CD4-positive, alpha-beta T cell (primary cell): ENCODE results near the gene EMP1. TPM values are rescaled to one million over a fixed set of nuclear protein-coding genes. Genes with fewer than 3 reads are reported as not detected.

Experiments
- ATAC-seq: fragments of 200-7000 bp; cut with Tn5 transposase; one replicate; pipeline ENCODE4 v1.10.0; 2022; ENCODE audit warnings: mild to moderate bottlenecking; ENCODE audit not compliant: poor library complexity
- CTCF ChIA-PET: fragments of 350-600 bp; sonication (Branson Sonifier 250); formaldehyde crosslinking; loops from one replicate; lab custom pipeline; 2021; ENCODE audit warnings: antibody characterized with exemption, inconsistent platforms; lab: Charles Lee
- POLR2A ChIA-PET: fragments of 350-600 bp; sonication (Branson Sonifier 250); formaldehyde crosslinking; loops from one replicate; lab custom pipeline; 2021; ENCODE audit warnings: antibody characterized with exemption, inconsistent platforms; lab: Charles Lee
- DNase-seq, 14 experiments: peaks; one replicate each; pipeline ENCODE4 v3.0.0-alpha.2; 2013 to 2020; ENCODE audit warnings: mixed read lengths in 2 of 14
- H3K27ac ChIP-seq, 2 donors: one replicate each; pipeline versions ENCODE4 v1.5.1 to v1.7.0; 2013; ENCODE audit warnings: low read length in 2 of 2, low read depth in 1 of 2, mild to moderate bottlenecking in 1 of 2
- H3K27me3 ChIP-seq, 2 experiments: 1 replicate in 1 of 2; 2 replicates in 1 of 2; pipeline versions ENCODE4 v1.6.1 to v1.7.0; 2013; ENCODE audit warnings: low read length in 2 of 2, control low read depth in 1 of 2, mild to moderate bottlenecking in 1 of 2, moderate library complexity in 1 of 2; ENCODE audit not compliant: insufficient read depth in 2 of 2, control insufficient read depth in 1 of 2
- H3K36me3 ChIP-seq: one replicate; pipeline ENCODE4 v1.6.1; 2013; ENCODE audit warnings: low read length, control low read depth; ENCODE audit not compliant: insufficient read depth
- H3K4me1 ChIP-seq: one replicate; pipeline ENCODE4 v1.6.1; 2013; ENCODE audit warnings: low read length, control low read depth; ENCODE audit not compliant: insufficient read depth
- H3K4me3 ChIP-seq: one replicate; pipeline ENCODE4 v1.5.1; 2013; ENCODE audit warnings: mild to moderate bottlenecking, low read length, moderate library complexity
- H3K9me3 ChIP-seq, 2 experiments: 1 replicate in 1 of 2; 2 replicates in 1 of 2; pipeline versions ENCODE4 v1.6.1 to v1.7.0; 2013; ENCODE audit warnings: low read length in 2 of 2, mild to moderate bottlenecking in 2 of 2, control low read depth in 1 of 2, moderate library complexity in 1 of 2; ENCODE audit not compliant: control insufficient read depth in 1 of 2, insufficient read depth in 1 of 2
- H3K27ac Mint-ChIP-seq: one replicate; pipeline ENCODE4 v1.8.0; 2020; ENCODE audit warnings: mixed read lengths
- H3K27me3 Mint-ChIP-seq: one replicate; pipeline ENCODE4 v1.8.0; 2021; ENCODE audit warnings: mixed read lengths
- H3K36me3 Mint-ChIP-seq: one replicate; pipeline ENCODE4 v1.8.0; 2021; ENCODE audit warnings: low read depth, mixed read lengths
- H3K4me1 Mint-ChIP-seq: one replicate; pipeline ENCODE4 v1.8.0; 2021; ENCODE audit warnings: low read depth, mixed read lengths
- H3K4me3 Mint-ChIP-seq: one replicate; pipeline ENCODE4 v1.8.0; 2020; ENCODE audit warnings: mild to moderate bottlenecking, mixed read lengths
- H3K9me3 Mint-ChIP-seq: one replicate; pipeline ENCODE4 v1.8.0; 2020; ENCODE audit warnings: mixed read lengths
- CTCF ChIP-seq: fragments of 200-600 bp; IDR thresholded peaks from one replicate; pipeline ENCODE4 v1.8.0; 2022; ENCODE audit warnings: antibody characterized with exemption, mild to moderate bottlenecking
- intact Hi-C, 2 experiments: fragments of 100-400 bp; cut with DNase I in 1 of 2; cut with micrococcal nuclease in 1 of 2; formaldehyde crosslinking; loops; one replicate each; pipeline versions ENCODE4 v1.15.1 to v1.9.0; 2023 to 2025; cut with DNase I, micrococcal nuclease
- total RNA-seq, 174 experiments: library from RNA in 2 of 174; stranded (reverse) in 2 of 174; gene quantifications; one replicate each; pipeline ENCODE4 v1.2.3 and lab custom pipeline; 2021 to 2026

Gene EMP1
- total RNA-seq, 2 experiments from 2014 or later: 9.0 to 9.1 TPM

- Mint-ChIP-seq H3K27me3 (no peaks in the 10 kb centered on the region), H3K4me3 (no peak overlapping the region), H3K27ac (no peak overlapping the region), H3K9me3 (no peaks in the 10 kb centered on the region), H3K36me3 (no peaks in the 10 kb centered on the region), H3K4me1 (peaks cover 12% of the 10 kb centered on the region)
- Histone ChIP-seq H3K4me3 (no peak overlapping the region), H3K9me3 (no peaks in the 10 kb centered on the region), H3K27ac (no peak overlapping the region), H3K27me3 (no peaks in the 10 kb centered on the region), H3K36me3 (no peaks in the 10 kb centered on the region), H3K4me1 (peaks cover 6% of the 10 kb centered on the region)
- TF ChIP-seq CTCF: no peak
- ATAC-seq (no peak), DNase-seq (peak in 2 of 14 experiments; percentile 20 to 32)
- POLR2A ChIA-PET: interaction anchor here (1.5 kb wide), 1 partner anchor 102 kb away, joined by 6 read pairs; no protein-coding TSS in a partner anchor
- intact Hi-C loops: no loop called here
- CTCF ChIA-PET: interaction anchor here (1.0 kb wide), 1 partner anchor 9 kb away, joined by 3 read pairs; no protein-coding TSS in a partner anchor
These were observed 6.8 kb downstream of the EMP1 start for GRCh38 chr12:13203034-13203922.

GRCh38 chr12:13204428-13204827, 7.9 kb downstream of the EMP1 start:
- no peak for ATAC-seq
- intact Hi-C loops: no loop called here

More at GRCh38 chr12:13204428-13204827, 7.9 kb downstream of the EMP1 start:
- no peak overlapping the region for H3K27ac ChIP-seq
- Mint-ChIP-seq H3K9me3 (no peaks in the 10 kb centered on the region), H3K4me1 (peaks cover 12% of the 10 kb centered on the region), H3K27ac (no peak overlapping the region), H3K36me3 (no peaks in the 10 kb centered on the region), H3K4me3 (no peak overlapping the region), H3K27me3 (no peaks in the 10 kb centered on the region)
- H3K4me1 ChIP-seq: peaks cover 6% of the 10 kb centered on the region
- H3K27me3 ChIP-seq: no peaks in the 10 kb centered on the region
- no peak overlapping the region for H3K4me3 ChIP-seq
- no peak for TF ChIP-seq CTCF
- no peaks in the 10 kb centered on the region for H3K9me3 ChIP-seq
- no peak for DNase-seq
- H3K36me3 ChIP-seq: no peaks in the 10 kb centered on the region
- ChIA-PET POLR2A (no interaction called here), CTCF (no interaction called here)
